GM18526 (cell line): Measurements from ENCODE around the gene PBX2.

ENCODE experiments used
- POLR2A ChIP-seq: IDR thresholded peaks from 3 replicates; pipeline ENCODE4 v1.6.1; 2011; ENCODE audit not compliant: insufficient read length; ENCODE audit errors: extremely low read depth

Gene PBX2

DNA sequence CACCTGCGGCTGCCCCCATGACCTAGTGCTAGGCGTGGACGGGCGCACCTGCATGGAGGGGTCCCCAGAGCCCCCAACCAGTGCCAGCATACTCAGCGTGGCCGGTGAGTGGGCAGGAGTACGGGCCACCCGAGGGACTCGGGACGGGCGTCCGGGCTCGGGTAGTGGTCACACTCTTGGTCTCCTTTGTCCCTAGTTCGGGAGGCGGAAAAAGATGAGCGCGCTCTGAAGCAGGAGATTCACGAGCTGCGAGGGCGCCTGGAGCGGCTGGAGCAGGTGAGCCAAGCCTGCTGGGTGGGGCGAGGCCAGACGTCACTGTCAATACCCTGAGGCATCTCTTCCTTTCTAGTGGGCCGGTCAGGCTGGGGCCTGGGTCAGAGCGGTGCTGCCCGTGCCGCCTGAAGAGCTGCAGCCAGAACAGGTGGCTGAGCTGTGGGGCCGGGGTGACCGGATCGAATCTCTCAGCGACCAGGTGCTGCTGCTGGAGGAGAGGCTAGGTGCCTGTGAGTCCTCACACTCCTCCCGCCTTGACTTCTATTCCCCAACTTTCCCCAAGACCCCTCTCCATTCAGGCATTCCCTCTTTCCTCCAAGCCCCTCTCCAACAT lies 22.7 kb downstream of the PBX2 start:
- TF ChIP-seq POLR2A: no peak

DNA sequence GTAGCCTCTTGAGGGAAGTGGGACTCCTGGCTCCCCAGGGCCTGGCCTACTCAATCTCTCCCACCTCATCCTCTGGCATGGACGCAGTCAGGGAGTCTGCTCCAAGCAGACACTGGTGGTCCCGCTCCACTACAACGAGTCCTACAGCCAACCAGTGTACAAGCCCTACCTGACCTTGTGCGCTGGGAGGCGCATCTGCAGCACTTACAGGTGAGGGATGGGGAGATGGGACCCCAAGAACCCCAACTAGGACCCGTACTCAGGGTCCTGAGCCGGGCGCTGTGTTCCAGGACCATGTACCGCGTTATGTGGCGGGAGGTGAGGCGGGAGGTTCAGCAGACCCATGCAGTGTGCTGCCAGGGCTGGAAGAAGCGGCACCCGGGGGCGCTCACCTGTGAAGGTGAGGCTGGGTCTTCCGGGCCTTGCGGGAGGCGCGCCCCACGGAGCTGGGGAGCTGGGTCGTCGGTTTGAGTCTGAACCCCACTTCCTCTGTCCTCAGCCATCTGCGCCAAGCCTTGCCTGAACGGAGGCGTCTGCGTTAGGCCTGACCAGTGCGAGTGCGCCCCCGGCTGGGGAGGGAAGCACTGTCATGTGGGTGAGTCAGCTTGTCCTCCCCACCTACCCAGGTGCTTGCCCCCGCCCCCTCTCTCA lies 23.5 kb downstream of the PBX2 start:
- TF ChIP-seq POLR2A: no peak

DNA sequence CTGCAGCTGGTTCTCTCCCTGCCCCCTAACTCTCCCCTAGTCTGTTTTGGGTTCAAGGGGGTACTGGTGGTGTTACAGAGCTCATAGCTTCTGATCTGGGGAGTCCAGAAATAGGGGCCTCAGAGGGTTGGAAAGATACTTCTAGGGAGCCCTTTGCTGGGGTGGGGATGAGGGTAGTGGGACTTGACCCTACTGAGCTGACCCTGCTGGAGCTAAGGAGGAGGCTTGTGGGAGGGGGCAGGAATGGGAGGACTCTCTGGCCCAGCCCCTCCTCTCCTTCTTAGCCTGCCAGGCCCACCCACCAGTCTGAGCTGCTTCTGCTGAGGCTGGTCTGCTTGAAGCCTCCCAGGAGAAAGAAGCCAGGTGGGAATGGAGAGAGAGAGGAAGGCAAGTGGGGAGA lies 25.7 kb downstream of the PBX2 start, which contains the start of gene EGFL8:
Gene EGFL8 (plus strand): TSS at position 301 of the 400 bp plus-strand sequence. CDS start 1,571 bp downstream, outside the sequence.
- TF ChIP-seq POLR2A: no peak

DNA sequence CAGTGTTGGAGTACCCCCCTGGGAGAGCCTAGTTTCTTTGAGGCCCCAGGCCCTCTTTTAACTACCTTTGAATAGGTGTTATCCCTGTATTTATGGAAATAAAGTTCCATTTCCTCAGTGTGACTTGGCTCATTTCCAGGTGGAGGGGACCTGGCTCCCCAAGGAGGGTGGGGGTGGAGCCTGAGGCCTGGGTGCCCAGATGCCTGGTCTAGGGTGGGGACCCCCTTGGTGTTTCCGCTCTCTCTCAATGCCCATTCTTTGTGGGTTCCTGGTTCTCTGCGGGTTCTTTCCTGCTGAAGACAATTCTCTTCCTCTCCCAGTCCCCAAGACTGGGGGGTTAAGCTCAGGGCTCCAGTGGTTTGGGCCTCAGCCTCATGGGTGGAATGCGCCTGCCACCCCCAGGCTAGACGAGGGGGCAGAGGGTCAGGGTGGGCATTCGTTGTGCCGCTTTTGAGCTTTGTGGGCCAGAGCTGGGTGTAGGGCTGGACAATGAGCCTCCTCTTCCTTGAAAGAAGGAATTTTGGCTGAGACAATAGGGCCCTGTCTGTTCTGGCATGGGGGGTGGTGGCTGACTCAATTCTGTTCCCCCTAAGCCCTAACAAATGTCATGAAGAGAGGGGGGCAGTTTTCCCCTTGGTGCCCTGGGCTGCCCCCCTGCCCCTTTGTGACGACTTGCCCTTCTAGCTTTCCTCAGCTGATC lies 26.3 kb downstream of the PBX2 start:
- no peak for TF ChIP-seq POLR2A

DNA sequence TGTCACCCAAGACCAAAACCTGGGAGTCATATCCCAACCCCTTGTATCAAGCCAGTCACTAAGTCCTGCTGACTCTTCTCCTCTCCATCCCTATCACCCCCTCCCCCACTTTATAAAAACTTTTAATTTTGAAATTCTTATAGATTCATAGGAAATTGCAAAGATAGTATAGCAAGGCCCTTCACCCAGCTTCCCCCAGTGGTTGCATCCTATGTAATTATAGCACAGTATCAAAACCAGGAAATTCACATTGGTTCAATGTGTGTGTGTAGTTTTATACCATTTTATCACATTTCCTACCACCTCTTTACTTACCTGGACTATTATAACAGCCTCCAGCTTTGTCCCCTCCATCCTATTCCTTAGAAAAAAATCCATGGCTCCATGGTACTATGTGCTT lies 31.9 kb downstream of the PBX2 start:
- TF ChIP-seq POLR2A: no peak

DNA sequence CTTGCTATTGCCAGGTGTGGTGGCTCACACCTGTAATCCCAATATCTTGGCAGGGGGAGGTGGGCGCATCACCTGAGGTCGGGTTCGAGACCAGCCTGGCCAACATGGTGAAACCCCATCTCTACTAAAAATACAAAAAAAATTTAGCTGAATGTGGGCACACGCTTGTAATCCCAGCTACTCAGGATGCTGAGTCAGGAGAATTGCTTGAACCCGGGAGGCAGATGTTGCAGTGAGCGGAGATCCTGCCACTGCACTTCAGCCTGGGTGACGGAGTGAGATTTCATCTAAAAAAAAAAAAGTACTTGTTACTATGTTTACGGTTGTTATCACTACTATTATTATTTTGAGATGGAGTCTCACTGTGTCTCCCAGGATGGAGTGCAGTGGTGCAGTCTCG lies 33.1 kb downstream of the PBX2 start:
- TF ChIP-seq POLR2A: no peak

DNA sequence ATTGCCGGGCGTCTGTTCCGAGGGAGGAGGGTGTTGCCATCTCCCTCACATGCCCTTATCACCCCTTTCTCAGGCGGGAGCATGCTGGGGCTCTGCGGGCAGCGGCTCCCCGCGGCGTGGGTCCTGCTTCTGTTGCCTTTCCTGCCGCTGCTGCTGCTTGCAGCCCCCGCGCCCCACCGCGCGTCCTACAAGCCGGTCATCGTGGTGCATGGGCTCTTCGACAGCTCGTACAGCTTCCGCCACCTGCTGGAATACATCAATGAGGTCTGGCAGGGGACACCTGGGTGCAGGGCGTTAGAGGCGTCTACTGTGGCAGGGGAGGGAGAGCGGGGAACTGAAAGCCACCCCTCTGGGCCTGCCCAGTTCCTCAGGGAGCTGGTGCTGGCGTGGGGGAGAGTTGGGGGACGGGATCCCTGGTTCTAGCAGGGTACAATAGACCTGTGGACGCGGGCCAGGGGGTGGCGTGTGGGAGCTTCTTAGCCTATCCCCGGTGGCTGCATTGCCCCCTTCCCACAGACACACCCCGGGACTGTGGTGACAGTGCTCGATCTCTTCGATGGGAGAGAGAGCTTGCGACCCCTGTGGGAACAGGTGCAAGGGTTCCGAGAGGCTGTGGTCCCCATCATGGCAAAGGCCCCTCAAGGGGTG lies 35.4 kb downstream of the PBX2 start:
- no peak for TF ChIP-seq POLR2A

DNA sequence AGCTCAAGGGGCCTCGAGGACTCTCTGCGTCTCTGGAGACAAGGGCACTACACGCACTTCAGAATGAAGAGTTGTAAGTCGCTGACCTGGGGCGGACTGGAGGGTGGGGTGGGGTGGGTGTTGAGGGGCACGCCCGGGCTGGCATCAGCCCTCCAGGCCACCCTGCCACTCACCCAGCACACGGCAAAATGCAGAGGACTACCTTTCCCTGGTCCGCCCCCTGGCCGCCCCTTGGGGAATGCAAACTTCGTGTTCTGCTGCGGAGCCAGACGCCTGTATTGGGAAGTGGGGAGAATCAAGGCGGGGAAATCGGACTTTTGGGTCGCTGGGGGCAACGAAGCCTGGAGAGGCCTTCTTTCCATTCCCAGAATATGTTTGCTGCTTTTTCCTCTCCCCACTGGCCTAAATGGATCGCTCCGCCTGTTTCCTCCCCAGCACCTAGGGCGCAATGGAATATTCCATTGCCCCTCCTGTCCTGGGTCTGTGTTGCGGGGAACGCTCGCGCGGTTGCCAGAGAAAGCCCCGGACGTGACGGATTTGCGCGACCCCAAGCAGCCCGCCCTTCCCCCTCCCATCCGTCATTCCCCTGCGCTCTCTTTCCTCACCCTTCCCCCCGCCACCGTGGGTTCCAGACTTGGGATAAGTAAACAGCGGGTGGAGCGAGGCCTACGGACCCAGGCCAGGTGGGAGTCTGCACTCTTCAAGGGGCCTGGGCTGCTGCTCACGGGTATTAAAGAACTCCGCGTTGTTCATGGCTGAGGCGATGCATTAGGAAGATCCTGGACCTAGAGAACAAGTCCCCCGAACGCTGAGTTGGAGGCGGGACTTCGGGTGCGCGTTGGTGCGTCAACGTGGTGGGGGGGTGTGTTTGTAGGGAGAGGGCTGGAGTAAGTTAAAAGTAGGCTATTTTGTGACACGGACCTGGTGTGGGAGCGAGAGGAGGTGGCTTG lies 36.2 kb downstream of the PBX2 start, which contains the start of gene PPT2:
Gene PPT2 (plus strand): TSS at position 578 of the 950 bp plus-strand sequence. CDS start 454 bp downstream, outside the sequence.
- TF ChIP-seq POLR2A: no peak

DNA sequence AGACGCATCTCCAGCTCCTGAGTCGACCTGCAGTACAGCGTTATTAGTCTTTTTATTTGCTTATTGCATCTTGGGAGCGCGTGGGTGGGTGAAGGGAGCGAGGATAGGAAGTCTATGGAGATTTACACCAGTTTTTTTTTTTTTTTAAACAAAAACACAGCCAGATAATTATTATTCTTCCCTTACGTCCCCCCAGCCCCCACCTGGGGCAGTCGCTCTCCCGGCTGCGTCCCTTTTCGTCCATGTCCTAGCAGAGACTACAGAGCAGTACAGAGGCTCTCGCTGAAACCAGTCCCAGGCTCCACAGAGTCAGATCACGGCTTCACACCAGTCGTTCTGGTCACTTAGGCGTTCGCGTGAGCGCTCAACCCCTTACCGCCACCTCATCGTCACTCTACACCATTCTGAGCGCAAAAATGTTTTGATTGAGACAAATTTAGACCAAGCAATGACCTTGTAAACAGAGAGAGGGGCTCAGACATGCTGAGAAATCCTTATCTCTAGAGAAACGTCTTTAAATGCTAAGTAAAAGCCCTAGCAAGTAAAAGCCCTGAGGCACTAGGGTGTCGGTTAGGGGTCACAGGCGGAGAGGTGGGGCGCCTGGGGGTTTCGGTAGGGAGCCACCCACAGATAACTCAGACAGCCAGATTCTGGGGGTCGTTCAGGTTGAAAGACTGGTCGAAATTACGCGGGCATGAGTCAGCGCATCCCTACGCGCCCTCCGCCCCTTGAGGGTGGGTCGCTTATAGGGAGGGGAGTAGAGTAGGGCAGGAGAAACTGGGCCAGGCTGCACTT lies 37.0 kb downstream of the PBX2 start:
- no peak for TF ChIP-seq POLR2A

DNA sequence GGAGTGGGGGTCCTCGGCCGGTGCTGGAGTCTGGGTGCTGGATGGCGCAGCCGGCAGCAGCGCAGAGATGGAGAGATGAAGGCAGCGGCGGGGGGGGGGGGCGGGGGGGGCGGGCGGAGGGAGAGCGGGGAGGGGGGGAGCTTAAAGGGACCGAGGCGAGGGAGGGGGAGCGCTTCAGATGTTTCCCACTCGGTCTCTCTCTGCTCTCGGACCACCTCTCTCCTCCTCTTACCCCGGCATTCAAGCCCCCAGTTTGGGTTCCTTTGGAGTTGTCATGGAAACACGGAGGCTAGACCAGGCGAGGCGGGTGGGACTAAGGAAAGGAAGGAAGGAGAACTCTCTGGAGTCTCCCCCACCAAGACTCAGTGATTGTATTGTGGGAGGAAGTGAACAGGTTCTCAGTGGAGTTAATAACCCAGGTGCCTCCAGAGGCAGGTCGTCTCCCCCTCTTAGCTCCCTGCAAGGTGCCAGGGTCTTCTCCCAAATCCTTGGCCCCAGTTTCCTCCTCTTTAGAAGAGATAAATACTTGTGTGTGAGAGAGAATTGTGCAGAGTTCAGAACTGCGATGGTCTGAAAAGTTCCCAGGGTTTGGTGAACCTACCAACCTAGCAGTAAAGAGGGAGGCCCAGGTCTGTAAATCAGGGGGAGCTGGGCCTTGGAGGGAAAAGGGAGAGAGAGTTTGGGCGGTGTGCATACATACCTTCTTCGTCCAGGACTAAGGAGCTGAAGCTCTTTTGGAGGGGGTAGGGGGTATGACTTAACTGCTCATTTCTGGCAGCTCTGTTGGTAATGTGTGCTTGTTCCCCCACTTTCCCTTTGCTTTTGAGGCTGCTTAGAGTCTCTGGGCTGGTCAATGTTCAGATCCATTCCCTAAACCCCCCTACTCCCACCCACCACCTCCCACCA lies 37.9 kb downstream of the PBX2 start, which contains the start of gene PRRT1:
Gene PRRT1 (minus strand): TSS at position 77 of the 906 bp plus-strand sequence. CDS start 112 bp downstream, outside the sequence.
- TF ChIP-seq POLR2A: no peak

DNA sequence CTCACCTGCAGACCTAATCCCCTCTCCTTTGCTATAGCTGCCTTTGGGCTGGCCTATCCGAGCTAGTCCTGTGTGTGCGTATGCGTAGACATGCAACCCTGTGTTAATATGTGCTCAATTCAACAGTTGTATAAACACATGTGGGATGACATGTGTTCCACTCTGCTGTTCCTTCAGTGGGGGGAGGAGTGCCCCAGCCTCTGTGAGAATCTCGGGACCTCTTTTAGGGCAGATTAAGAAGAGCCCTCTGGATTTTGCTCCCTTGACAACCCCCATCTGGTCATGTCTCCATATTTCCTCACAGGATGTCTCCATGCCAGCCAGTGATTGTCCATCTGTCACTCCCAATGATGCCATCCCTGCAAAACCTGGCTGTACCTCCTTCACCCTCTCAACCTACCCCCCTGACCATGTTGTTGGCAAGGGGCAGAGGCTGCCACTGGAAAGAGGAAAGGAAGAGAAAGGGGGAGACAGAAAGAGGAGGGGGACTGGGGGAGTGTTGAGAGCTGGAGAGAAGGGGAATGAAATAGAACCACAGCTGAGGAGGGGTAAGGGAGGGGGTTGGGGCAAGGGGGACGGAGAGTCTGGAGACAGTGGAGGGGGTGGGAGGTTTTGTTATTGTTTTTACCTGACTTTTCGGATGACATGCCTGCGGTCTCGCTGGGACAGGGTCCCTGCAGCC lies 38.7 kb downstream of the PBX2 start:
- TF ChIP-seq POLR2A: no peak
